A549 (cell line): ENCODE data around the gene MARVELD2. TPM values are rescaled to one million over a fixed set of nuclear protein-coding genes. Genes with fewer than 3 reads are reported as not detected.
A peak's percentile ranks its signal among the peaks of the same experiment; 100 is the strongest.
"Not testable (repeated sequence)": the region's sequence is repeated elsewhere in the genome, so short reads cannot be mapped to it uniquely, and the experiment has no call there.

Experiments used
- ATAC-seq, 2 experiments: fragments of 200-7000 bp in 1 of 2; fragments of >200 bp in 1 of 2; cut with Nextera tagmentation in 1 of 2; cut with Tn5 transposase in 1 of 2; 3 replicates each; pipeline versions ENCODE4 v1.8.0 to v1.9.1; 2018 to 2020; ENCODE audit warnings: mild to moderate bottlenecking in 1 of 2, moderate library complexity in 1 of 2
- CTCF ChIA-PET: fragments of 300-600 bp; sonication (Branson Sonifier 250); formaldehyde crosslinking; extraction: SDS; loops from one replicate; lab custom pipeline; 2021; ENCODE audit warnings: antibody characterized with exemption, inconsistent platforms; lab: Yijun Ruan, JAX
- POLR2A ChIA-PET: fragments of 350-600 bp; formaldehyde crosslinking; extraction: SDS; loops from one replicate; lab custom pipeline; 2021; ENCODE audit warnings: antibody characterized with exemption, inconsistent platforms; lab: Yijun Ruan, JAX
- DNase-seq, 2 experiments: peaks; one replicate each; pipeline versions ENCODE4 v3.0.0 to v3.0.0-alpha.2; 2011 to 2016; ENCODE audit warnings: low read depth in 1 of 2, low spot score in 1 of 2
- FAIRE-seq: peaks from 2 replicates; lab custom pipeline; 2011; peaks lifted over from hg19 to GRCh38; lab: Jason Lieb, UNC
- H3K27ac ChIP-seq, 2 experiments: fragments of >200 bp; sonication (Bioruptor Twin); formaldehyde crosslinking; 3 replicates each; pipeline ENCODE4 v1.5.1; 2016 to 2017
- H3K4me1 ChIP-seq: fragments of >200 bp; sonication (Bioruptor Twin); formaldehyde crosslinking; 3 replicates; pipeline ENCODE4 v1.6.1; 2016
- H3K4me2 ChIP-seq: fragments of >200 bp; sonication (Bioruptor Twin); formaldehyde crosslinking; 3 replicates; pipeline ENCODE4 v1.6.1; 2016
- H3K4me3 ChIP-seq: fragments of >200 bp; sonication (Bioruptor Twin); formaldehyde crosslinking; 3 replicates; pipeline ENCODE4 v1.5.1; 2016
- H3K9me3 ChIP-seq: fragments of >200 bp; sonication (Bioruptor Twin); formaldehyde crosslinking; 3 replicates; pipeline ENCODE4 v1.6.1; 2016
- CBX2 ChIP-seq: fragments of 200-600 bp; sonication (generic); IDR thresholded peaks from 2 replicates; pipeline ENCODE4 v1.6.1; 2016; ENCODE audit warnings: low read depth, mild to moderate bottlenecking, borderline replicate concordance
- CHD2 ChIP-seq: fragments of 150-350 bp; IDR thresholded peaks from 2 replicates; pipeline ENCODE4 v1.6.1; 2014; ENCODE audit warnings: low read length; ENCODE audit not compliant: partially characterized antibody
- CHD4 ChIP-seq: fragments of 200-600 bp; sonication (generic); IDR thresholded peaks from 2 replicates; pipeline ENCODE4 v1.6.1; 2016; ENCODE audit warnings: antibody characterized with exemption, mild to moderate bottlenecking, borderline replicate concordance
- EP300 ChIP-seq, 2 experiments: fragments of >200 bp; sonication (Bioruptor Twin); formaldehyde crosslinking; IDR thresholded peaks; 2 replicates in 1 of 2; 3 replicates in 1 of 2; pipeline ENCODE4 v1.6.1; 2016 to 2017
- ESRRA ChIP-seq: fragments of 150-350 bp; IDR thresholded peaks from 2 replicates; pipeline ENCODE4 v1.6.1; 2014; ENCODE audit warnings: mild to moderate bottlenecking, low read length, borderline replicate concordance
- FOSL2 ChIP-seq, 2 experiments: fragments of 450-650 bp in 1 of 2; fragments of >200 bp in 1 of 2; sonication (Bioruptor Twin) in 1 of 2; formaldehyde crosslinking; IDR thresholded peaks; 2 replicates each; pipeline versions ENCODE4 v1.5.0 to v1.6.1; 2016 to 2020; ENCODE audit warnings: mild to moderate bottlenecking in 1 of 2, moderate library complexity in 1 of 2
- GATA3 ChIP-seq: IDR thresholded peaks from 2 replicates; pipeline ENCODE4 v1.6.1; 2012; ENCODE audit warnings: borderline replicate concordance
- HEYL ChIP-seq: fragments of 250-450 bp; sonication (Bioruptor Pico); IDR thresholded peaks from 2 replicates; pipeline ENCODE4 v1.8.0; 2021; ENCODE audit warnings: mild to moderate bottlenecking, moderate library complexity
- HOXA7 ChIP-seq: fragments of 250-450 bp; sonication (Bioruptor Pico); IDR thresholded peaks from 2 replicates; pipeline ENCODE4 v1.5.0; 2020; ENCODE audit warnings: mild to moderate bottlenecking, moderate library complexity
- HOXB5 ChIP-seq: fragments of 250-450 bp; sonication (Bioruptor Pico); IDR thresholded peaks from 2 replicates; pipeline ENCODE4 v1.5.0; 2020; ENCODE audit warnings: mild to moderate bottlenecking, moderate library complexity
- JUNB ChIP-seq: fragments of >200 bp; sonication (Bioruptor Twin); formaldehyde crosslinking; IDR thresholded peaks from 2 replicates; pipeline ENCODE4 v1.6.1; 2016
- KDM1A ChIP-seq: fragments of 200-600 bp; sonication (generic); IDR thresholded peaks from 2 replicates; pipeline ENCODE4 v1.6.1; 2016; ENCODE audit warnings: low read depth, mild to moderate bottlenecking
- KDM5A ChIP-seq: fragments of 200-600 bp; sonication (generic); IDR thresholded peaks from 2 replicates; pipeline ENCODE4 v1.6.1; 2016; ENCODE audit warnings: antibody characterized with exemption, mild to moderate bottlenecking
- MAZ ChIP-seq: fragments of 150-350 bp; IDR thresholded peaks from 2 replicates; pipeline ENCODE4 v1.6.1; 2014; ENCODE audit warnings: antibody characterized with exemption, low read depth, low read length, borderline replicate concordance
- MYC ChIP-seq: IDR thresholded peaks from 2 replicates; pipeline ENCODE4 v1.6.1; 2012; ENCODE audit warnings: mild to moderate bottlenecking, inconsistent platforms, low read length, improper control_type of control experiment, borderline replicate concordance
- NPAS2 ChIP-seq: fragments of 250-450 bp; sonication (Bioruptor Pico); IDR thresholded peaks from 2 replicates; pipeline ENCODE4 v1.8.0; 2022; ENCODE audit warnings: mild to moderate bottlenecking, moderate library complexity, borderline replicate concordance
- NR3C1 ChIP-seq: fragments of >200 bp; sonication (Bioruptor Twin); formaldehyde crosslinking; IDR thresholded peaks from 3 replicates; pipeline ENCODE4 v1.6.1; 2017
- RARB ChIP-seq: fragments of 250-450 bp; sonication (Bioruptor Pico); IDR thresholded peaks from 2 replicates; pipeline ENCODE4 v1.8.0; 2021; ENCODE audit warnings: mild to moderate bottlenecking, moderate library complexity
- RFX5 ChIP-seq: fragments of 450-650 bp; IDR thresholded peaks from 2 replicates; pipeline ENCODE4 v1.7.1; 2014; ENCODE audit warnings: antibody characterized with exemption, mild to moderate bottlenecking, moderate library complexity
- RNF2 ChIP-seq: fragments of 200-600 bp; sonication (generic); IDR thresholded peaks from 2 replicates; pipeline ENCODE4 v1.6.1; 2016; ENCODE audit warnings: low read depth, mild to moderate bottlenecking, antibody characterized with exemption, moderate library complexity, borderline replicate concordance
- SREBF2 ChIP-seq: fragments of 450-650 bp; IDR thresholded peaks from 2 replicates; pipeline ENCODE4 v1.6.1; 2014; ENCODE audit warnings: mild to moderate bottlenecking, moderate library complexity
- WGBS: methylation state at CpG from one replicate; pipeline ENCODE4 v1.1.6; 2017; ENCODE audit errors: missing lambda C conversion rate; 5-methylcytosine and 5-hydroxymethylcytosine counted together
- polyA plus RNA-seq, 4 experiments: library from polyadenylated mRNA; depleted of rRNA in 3 of 4; stranded (reverse); fragments of >200 nt; fragmentation: RNase III in 1 of 4; extraction: RNeasy Plus Mini Kit Qiagen cat#74134 plus additional on column Dnase treatment in 1 of 4; gene quantifications; 2 replicates in 3 of 4; 3 replicates in 1 of 4; pipeline ENCODE4 v1.2.3, GENCODE V29; 2011 to 2017
- TF ChIP-seq, protein P1 (sequence below): IDR thresholded peaks from 2 replicates; pipeline ENCODE4 v1.6.1; 2012; ENCODE audit warnings: low read depth, borderline replicate concordance
- TF ChIP-seq, protein P2 (sequence below): fragments of >200 bp; sonication (Bioruptor Twin); formaldehyde crosslinking; IDR thresholded peaks from 2 replicates; pipeline ENCODE4 v1.6.1; 2016
- TF ChIP-seq, protein P3 (sequence below): fragments of >200 bp; sonication (Bioruptor Twin); formaldehyde crosslinking; IDR thresholded peaks from 3 replicates; pipeline ENCODE4 v1.6.1; 2016
- TF ChIP-seq, protein P4 (sequence below): fragments of 250-450 bp; sonication (Bioruptor Pico); IDR thresholded peaks from 2 replicates; pipeline ENCODE4 v1.5.0; 2020; ENCODE audit warnings: low read depth, mild to moderate bottlenecking, moderate library complexity

Gene MARVELD2
- polyA plus RNA-seq, 2 of the 4 experiments (the other 2 are of a cell fraction): 2.3 to 10.2 TPM

DNA sequence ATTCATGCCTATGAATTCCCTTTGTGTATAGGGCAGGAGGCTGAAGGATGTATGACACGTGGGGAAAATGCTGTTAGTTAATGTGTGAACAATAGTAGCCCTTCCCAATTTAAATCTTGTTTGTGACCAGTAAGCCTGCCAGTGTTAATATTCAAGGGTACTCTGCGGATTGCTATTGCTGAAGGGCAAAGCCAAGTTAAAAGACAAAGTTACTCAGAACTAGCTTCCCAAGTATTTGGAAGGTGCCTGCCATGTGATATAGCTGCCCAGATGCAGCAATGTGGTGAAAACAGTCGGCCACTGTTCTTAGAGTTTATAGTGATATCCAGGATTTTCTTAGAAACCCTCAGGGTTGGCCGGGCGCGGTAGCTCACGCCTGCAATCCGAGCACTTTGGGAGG is 34.6 kb downstream of the MARVELD2 start:
- Histone ChIP-seq H3K4me2 (no peak overlapping the region), H3K9me3 (no peaks in the 10 kb centered on the region), H3K27ac (no peak overlapping the region)
- no peak for TF ChIP-seq KDM5A
- TF ChIP-seq SREBF2: no peak
- no peak for TF ChIP-seq FOSL2 (IDR thresholded peaks at IDR 0.05)
- TF ChIP-seq FOSL2 (CRISPR knock-in tag; IDR thresholded peaks at IDR 0.05): no peak
- TF ChIP-seq RNF2: no peak
- no peak for TF ChIP-seq MYC
- TF ChIP-seq, protein P1, sequence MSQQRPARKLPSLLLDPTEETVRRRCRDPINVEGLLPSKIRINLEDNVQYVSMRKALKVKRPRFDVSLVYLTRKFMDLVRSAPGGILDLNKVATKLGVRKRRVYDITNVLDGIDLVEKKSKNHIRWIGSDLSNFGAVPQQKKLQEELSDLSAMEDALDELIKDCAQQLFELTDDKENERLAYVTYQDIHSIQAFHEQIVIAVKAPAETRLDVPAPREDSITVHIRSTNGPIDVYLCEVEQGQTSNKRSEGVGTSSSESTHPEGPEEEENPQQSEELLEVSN: no peak
- no peak for TF ChIP-seq HOXB5 (CRISPR knock-in tag)
- TF ChIP-seq RARB: no peak
- no peak for TF ChIP-seq JUNB
- no peak for TF ChIP-seq NR3C1
- TF ChIP-seq, protein P2, sequence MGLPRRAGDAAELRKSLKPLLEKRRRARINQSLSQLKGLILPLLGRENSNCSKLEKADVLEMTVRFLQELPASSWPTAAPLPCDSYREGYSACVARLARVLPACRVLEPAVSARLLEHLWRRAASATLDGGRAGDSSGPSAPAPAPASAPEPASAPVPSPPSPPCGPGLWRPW: no peak
- no peak for TF ChIP-seq HEYL (CRISPR knock-in tag)
- TF ChIP-seq CHD4: no peak
- TF ChIP-seq, all 56 proteins: peak for 0
- Histone ChIP-seq H3K4me1 (peaks cover 32% of the 10 kb centered on the region), H3K4me3 (no peak overlapping the region)
- ATAC-seq (peak in 1 of 2 experiments; percentile 47; a peak in 1 of 6 replicates), FAIRE-seq (no peak), DNase-seq (no peak)
- POLR2A ChIA-PET: no interaction called here
- CTCF ChIA-PET: no interaction called here
- WGBS: 89% methylated on average over 8 of the region's 8 CpGs

DNA sequence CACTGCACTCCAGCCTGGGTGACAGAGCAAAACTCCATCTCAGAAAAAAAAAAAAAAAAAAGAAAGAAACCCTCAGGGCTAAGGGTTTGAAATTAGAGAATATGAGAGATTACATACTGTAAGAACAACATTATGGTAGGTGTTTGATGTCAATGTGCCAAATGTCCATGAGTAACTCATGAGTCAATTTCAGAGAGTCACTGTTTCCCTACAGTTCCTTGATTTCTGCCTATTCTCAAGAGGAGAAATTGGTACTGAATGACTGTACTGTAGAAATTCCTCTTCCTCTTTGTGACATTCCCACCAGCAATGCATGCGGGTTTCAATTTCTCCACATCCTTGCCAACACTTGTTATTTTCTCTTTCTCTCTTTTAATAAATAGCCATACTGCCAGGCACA is 35.2 kb downstream of the MARVELD2 start:
- no peaks in the 10 kb centered on the region for H3K9me3 ChIP-seq
- no peak overlapping the region for H3K4me3 ChIP-seq
- peaks cover 33% of the 10 kb centered on the region for H3K4me1 ChIP-seq
- TF ChIP-seq CHD2 (no peak), NPAS2 (no peak), GATA3 (no peak), CBX2 (no peak), FOSL2 (IDR thresholded peaks at IDR 0.05) (no peak), FOSL2 (CRISPR knock-in tag; IDR thresholded peaks at IDR 0.05) (peak; percentile 37; the same call in 1 of the 2 replicates), MYC (no peak), KDM1A (no peak)
- TF ChIP-seq, protein P2: no peak
- TF ChIP-seq, all 56 proteins: peak for 1
- FAIRE-seq (no peak), DNase-seq (peak; percentile 27 to 42), ATAC-seq (peak; percentile 42 to 59; a peak in 3 of 6 replicates)
- WGBS: 56% methylated on average over 1 of the region's 1 CpG
- ChIA-PET POLR2A (no interaction called here), CTCF (no interaction called here)
- no peak overlapping the region for H3K4me2 ChIP-seq
- H3K27ac ChIP-seq: no peak overlapping the region

DNA sequence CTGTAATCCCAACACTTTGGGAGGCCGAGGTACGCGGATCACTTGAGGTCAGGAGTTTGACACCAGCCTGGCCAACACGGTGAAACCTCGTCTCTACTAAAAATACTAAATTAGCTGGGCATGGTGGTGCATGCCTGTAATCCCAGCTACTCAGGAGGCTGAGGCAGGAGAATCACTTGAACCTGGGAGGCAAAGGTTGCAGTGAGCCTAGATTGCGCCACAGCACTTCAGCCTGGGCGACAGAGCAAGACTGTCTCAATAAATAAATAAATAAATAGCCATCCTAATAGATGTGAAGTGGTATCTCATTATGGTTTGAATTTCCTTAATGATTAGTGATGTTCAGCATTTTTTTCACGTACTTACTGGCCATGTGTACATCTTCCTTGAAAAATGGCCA is 35.6 kb downstream of the MARVELD2 start:
- DNase-seq, POLR2A ChIA-PET, H3K9me3 ChIP-seq, FAIRE-seq, ATAC-seq, CTCF ChIA-PET, H3K27ac ChIP-seq, H3K4me2 ChIP-seq, H3K4me3 ChIP-seq: not testable (repeated sequence)
- peaks cover 33% of the 10 kb centered on the region for H3K4me1 ChIP-seq
- 96% methylated on average over 8 of the region's 8 CpGs for WGBS

- Histone ChIP-seq H3K4me2 (peak overlapping the region; percentile 67), H3K4me1 (peaks cover 33% of the 10 kb centered on the region), H3K4me3 (no peak overlapping the region), H3K9me3 (no peaks in the 10 kb centered on the region), H3K27ac (peak overlapping the region; percentile 0 to 3; a peak in 1 of 6 replicates)
- WGBS: 23% methylated on average over 4 of the region's 4 CpGs
- DNase-seq: no peak
- ATAC-seq: no peak
- FAIRE-seq: no peak
- CTCF ChIA-PET: interaction anchor here (1.3 kb wide), 1 partner anchor 31 kb away, joined by 3 read pairs; no protein-coding TSS in a partner anchor
- POLR2A ChIA-PET: no interaction called here
- TF ChIP-seq ESRRA (no peak), EP300 (IDR thresholded peaks at IDR 0.05) (no peak), HEYL (CRISPR knock-in tag) (no peak), RFX5 (no peak), MAZ (no peak), GATA3 (no peak), RNF2 (no peak), HOXA7 (CRISPR knock-in tag) (no peak), SREBF2 (no peak)
- TF ChIP-seq, protein P1: no peak
- TF ChIP-seq, protein P3, sequence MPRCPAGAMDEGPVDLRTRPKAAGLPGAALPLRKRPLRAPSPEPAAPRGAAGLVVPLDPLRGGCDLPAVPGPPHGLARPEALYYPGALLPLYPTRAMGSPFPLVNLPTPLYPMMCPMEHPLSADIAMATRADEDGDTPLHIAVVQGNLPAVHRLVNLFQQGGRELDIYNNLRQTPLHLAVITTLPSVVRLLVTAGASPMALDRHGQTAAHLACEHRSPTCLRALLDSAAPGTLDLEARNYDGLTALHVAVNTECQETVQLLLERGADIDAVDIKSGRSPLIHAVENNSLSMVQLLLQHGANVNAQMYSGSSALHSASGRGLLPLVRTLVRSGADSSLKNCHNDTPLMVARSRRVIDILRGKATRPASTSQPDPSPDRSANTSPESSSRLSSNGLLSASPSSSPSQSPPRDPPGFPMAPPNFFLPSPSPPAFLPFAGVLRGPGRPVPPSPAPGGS: no peak
- TF ChIP-seq, protein P4, sequence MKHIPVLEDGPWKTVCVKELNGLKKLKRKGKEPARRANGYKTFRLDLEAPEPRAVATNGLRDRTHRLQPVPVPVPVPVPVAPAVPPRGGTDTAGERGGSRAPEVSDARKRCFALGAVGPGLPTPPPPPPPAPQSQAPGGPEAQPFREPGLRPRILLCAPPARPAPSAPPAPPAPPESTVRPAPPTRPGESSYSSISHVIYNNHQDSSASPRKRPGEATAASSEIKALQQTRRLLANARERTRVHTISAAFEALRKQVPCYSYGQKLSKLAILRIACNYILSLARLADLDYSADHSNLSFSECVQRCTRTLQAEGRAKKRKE (CRISPR knock-in tag): no peak
Measured at GRCh38 chr5:69451941-69452647, 37.2 kb downstream of the MARVELD2 start.
